Transverse colon (tissue), 4 donors: ENCODE results near the gene STARD13.

Experiments used
- CTCF ChIP-seq, 5 experiments: fragments of 200-600 bp in 3 of 5; fragments of 450-650 bp in 2 of 5; sonication (generic) in 3 of 5; IDR thresholded peaks; 1 replicate in 2 of 5; 2 replicates in 3 of 5; pipeline ENCODE4 v1.5.1; 2016 to 2017; ENCODE audit warnings: antibody characterized with exemption in 5 of 5, inconsistent platforms in 3 of 5, mild to moderate bottlenecking in 2 of 5, moderate library complexity in 1 of 5
- POLR2AphosphoS5 ChIP-seq, 3 donors: sonication (generic); formaldehyde crosslinking; IDR thresholded peaks; one replicate each; pipeline ENCODE4 v1.6.1; 2016; ENCODE audit warnings: antibody characterized with exemption in 3 of 3

GRCh38 chr13:33202644-33203169 is 82.8 kb downstream of the STARD13 start:
- no peak for TF ChIP-seq CTCF (IDR thresholded peaks at IDR 0.05)
- TF ChIP-seq POLR2AphosphoS5 (IDR thresholded peaks at IDR 0.05) = no peak
